ENCODE measurements around the gene LRMDA.

LRMDA gene

DNA sequence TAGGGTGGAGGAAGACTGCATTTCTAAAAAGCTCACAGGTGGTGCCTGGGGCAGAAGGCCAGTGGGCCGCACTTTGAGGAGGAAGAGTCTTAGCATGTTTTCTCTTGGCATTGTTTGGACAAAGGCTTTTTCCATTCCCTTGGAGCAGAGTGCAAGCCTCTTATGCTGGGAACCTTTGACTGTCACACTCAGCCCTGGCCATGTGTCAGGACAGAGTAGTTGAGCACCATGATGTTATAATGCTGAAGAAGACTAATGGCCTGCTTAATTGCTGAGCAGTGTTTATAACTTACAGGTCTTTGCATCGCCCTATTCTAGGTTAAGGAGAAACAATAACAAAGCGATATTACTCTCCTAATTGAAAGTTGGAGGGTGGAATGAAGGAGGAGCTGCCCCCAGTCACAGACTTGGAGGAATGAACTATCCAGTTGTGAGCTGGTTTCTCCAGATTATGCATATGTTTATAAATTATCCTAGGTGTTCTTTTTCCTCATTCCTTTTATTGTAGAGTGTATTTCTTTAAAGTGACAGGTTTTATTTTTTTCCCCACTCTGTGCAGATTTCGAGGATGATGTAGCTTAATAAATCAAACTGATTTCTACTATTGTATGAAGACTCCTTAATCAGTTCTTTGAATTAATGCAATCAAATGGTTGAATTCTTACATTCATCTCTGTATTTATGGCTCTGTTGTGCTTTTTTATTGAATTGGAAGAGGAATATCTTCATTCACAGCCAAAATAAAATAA lies 767.0 kb downstream of the LRMDA start:
- DNase-seq: no peak

DNA sequence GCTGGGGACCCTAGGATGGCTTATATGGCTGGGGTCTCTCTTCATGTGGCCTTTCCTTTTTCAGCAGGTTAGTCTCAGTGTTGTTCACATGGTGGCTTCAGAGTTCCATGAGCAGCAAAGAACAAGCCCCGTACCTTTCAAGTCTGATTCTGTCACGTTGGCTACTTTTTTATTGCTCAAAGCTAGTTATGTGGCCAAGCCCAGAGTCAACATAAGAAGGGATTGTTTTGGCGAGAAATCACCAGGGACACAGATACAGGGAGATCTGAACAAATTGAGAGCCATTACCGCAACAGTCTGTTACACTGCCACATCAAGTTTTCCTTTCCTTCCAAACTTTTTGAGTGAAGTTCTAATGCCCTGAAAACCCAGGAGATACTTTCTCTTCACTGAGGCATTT lies 770.5 kb downstream of the LRMDA start:
- DNase-seq: no peak

DNA sequence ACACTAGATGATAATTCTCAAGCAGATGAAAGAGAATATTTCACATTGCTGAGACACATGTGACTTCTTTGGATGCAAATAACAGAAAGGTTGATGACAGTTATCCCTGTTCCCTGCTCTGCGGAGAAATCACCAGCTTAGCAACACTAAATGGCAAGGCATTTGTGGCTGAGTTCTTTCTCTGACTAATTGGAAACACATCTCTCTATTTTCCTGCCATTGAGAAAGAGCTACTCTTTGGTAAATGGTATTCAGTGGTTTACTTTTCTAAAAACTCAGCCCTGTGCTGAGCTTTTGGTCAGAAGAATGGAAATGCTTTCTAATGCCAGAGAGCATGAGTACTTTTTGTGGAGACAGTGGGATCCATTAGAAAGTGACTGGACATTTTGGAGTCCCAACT lies 771.4 kb downstream of the LRMDA start:
- DNase-seq: no peak

DNA sequence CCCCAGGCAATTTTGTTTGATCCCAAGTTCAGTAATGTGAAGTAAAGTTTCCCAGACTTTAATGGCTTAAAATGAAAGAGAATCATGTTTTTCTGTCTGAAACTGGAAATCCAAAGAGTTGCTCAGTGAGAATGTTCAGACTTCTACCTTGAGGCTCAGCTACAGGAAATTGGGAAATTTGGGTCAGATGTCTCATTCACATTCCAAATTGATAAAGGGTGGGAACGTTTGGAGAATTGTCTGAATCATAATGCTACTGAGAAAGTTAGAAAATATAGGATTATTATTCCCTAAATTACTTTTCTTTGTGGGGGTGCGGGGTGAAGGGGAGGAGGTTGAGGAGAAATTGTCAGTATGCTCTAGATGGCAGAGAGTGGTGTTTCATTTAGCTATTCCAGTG lies 773.9 kb downstream of the LRMDA start:
- no peak for DNase-seq

DNA sequence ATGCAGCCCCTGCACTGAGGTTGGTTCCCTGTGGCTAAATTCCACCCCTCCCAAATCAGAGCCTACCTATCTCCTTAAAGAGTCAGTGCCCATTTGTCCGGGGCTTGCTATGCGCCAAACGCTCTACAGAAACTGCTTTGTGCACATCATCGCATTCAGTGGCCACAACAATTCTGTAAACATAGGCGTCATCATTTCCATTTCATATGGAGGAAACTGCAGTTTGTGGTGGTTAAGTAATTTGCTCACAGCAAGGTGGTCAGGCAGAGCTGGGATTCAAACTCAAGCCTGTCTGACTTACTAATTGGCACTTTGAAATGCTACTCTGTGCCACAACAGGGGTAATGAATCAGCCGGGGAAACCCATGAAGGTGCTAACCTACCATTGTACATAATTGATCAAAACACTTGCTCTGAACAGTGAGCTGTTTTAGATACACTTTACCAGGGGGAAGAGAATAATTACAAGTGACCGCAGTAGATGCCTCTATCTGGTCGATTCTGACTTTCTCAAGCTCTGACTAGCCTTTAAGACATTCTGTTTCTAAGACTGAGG lies 775.5 kb downstream of the LRMDA start:
- DNase-seq: no peak

DNA sequence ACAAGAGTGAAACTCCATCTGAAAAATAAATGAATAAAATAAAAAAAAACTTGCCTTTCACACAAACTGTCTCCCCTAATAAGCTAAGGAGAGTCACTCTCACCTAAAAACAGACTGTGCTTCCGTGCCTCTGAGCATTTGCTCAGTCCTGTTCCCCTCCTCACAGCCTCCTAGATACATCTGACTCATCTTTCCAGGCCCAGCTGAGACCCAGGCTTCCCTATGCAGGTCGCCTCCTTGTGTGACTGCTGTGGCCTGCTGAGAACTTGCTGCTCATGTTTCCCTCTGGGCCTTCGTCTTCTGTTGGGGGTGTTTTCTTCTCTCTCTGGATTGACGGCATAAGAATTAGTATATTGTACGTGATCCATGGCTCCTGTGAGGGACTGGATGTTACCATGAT lies 777.7 kb downstream of the LRMDA start:
- no peak for DNase-seq

DNA sequence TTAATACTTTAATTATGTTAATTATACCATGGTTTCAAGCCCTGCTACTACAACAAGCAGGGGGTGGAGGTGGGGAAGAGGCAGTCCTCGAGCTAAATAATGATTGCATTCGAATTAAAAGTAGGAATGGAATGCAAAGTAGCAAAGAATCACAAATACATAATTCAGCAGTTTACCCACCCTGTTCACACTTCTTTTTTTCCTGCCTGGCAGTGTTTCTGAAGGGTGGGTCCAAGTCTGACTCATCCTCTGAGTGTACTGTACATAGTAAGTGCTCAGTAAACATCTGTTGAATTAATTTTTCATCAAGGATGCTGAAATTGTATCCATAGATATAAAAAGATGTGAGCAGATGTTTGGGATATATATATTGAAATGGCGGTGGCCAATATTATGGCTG lies 778.8 kb downstream of the LRMDA start:
- no peak for DNase-seq

DNA sequence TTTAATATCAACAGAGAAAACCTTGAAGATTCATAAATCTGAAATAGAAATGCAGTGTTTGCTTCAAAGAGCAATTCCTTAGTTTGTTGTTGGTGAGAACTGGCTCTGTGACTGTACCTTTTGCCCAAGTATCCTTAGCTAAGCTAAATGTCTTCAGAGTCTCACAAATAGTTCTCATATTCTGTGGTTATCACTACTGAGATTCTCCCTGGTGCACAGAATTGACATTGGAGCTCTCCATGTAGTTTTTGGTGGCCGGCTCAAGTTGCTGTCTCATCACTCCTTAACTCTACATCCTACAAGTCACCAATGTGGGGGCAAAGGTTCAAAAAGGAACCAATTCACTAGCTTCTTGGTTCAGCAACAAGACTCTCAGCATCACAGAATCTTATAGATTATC lies 780.3 kb downstream of the LRMDA start:
- no peak for DNase-seq

DNA sequence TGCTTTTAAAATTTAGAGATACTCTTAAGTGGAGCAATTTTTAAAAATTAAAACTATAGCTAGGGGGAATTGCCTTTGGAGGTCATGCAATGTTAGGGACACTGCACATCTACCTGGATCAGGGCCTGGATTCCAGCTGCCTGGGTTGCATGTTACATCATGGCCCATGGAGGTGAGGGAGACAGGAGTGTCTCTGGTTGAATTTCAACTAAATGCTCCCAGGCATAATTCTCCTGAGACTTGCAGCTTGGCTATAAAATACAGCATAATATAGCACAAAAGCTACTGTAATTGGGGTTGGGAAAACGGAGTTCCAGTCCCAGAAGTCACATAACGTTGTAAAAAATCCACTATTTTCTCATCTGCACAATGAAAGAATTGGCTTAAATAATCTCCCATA lies 782.5 kb downstream of the LRMDA start:
- no peak for DNase-seq

DNA sequence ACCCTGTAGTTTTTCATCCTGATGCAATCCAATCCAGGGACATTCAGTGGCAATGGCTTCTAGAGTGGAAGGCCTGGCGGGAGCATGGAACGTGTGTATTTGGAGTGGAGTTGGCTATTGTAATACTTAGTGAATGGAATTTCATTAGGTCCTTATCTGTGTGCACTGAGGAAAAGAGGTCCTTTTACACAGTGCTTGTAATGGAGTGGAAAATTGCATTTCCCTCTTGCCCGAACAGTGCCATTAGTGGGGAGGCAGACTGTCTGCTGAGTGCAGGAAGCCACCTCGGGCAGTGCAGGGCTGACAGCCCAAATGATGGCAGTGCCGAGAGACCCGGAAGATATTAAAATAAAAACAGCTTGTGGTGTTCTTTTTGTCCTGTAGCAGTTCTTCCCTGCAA lies 786.6 kb downstream of the LRMDA start:
- DNase-seq: no peak

DNA sequence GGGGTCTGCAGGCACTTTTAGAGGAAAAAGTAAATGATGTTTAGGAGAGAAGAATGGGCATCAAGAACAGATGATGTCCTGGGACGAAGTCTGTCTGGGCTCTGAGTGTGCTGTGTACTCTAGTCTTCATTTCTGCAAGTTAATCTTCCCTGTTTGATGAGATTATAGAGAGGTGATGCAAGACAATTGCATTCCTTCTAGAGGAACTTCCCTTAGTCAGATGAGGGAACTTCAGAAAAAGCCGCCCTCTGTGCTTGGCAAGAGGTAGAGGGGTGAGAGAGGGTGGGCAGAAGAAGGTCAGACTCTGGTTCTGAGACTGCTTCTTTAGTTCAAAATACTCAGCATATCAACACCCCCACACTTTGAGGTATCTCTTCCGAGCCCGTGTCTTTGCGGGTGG lies 797.9 kb downstream of the LRMDA start:
- DNase-seq: no peak

DNA sequence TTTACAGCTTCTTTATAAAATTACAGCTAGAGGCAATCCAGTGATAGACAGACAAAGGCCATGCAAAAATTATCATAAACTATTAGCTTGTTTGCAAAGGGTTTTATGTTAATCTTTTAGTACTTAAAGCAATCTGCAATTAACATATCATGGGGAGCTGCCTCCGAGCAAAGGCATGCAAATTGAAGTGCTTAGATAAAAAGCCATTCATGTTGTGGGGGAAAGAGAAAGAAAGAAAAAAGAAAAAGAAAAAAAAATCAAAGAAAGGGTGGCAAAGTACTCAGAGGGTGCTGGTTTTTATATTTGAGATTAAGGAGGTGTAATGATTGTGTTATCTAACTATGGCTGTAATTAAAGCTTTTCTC lies 799.5 kb downstream of the LRMDA start:
- DNase-seq: no peak

DNA sequence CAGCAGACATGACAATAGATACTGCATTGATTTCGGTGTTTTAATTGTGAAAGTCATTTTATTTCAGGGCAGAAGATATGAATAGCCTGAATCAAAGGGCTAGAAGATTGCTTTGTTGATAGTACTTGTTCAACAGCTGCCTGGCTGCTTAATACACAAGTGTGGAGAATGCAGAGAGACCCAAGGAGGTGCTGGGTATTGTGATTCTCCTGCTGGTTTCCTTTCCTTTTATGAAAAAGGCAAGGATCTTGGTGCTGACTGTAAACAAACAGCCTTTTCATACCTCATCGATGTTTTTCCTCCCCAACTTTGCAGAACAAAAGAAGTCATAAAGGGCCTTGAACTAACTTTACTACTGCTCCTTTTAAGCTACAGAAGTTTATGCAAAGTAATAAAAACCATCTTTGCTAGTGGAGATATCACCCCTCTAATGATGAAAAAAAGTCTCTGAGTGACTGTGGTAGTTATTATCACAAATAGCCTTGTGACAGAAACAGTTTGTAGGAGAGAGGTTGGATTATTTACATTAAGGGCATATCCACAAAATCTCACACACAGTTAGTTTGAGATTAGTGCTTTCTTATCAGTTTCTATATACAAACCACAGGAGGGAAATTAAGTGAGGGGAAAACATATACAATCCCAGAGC lies 800.0 kb downstream of the LRMDA start:
- DNase-seq: no peak

DNA sequence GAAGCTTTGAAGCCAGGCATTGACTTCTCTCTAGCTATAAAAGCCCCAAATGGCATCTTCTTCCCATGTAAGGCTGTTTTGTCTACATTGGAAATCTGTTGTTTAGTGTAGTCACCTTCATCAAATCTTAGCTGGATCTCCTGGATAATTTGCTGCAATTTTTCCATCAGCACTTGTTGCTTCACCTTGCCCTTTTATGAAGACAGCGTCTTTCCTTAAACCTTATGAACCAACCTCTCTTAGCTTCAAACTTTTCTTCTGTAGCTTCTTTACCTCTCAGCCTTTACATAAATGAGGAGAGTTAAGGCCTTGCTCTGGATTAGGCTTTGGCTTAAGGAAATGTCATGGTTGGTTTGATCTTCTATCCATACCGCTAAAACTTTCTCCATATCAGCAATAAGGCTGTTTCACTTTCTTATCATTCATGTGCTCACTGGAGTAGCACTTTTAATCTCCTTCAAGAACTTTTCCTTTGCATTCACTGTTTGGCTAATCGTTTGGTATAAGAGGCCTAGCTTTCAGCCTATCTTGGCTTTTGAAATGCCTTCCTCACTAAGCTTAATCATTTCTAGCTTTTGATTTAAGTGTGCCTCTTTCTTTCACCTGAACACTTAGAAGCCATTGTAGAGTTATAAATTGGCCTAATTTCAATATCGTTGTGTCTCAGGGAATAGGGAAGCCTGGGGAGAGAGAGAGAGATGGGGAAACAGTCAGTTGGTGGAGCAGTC lies 803.2 kb downstream of the LRMDA start:
- no peak for DNase-seq

DNA sequence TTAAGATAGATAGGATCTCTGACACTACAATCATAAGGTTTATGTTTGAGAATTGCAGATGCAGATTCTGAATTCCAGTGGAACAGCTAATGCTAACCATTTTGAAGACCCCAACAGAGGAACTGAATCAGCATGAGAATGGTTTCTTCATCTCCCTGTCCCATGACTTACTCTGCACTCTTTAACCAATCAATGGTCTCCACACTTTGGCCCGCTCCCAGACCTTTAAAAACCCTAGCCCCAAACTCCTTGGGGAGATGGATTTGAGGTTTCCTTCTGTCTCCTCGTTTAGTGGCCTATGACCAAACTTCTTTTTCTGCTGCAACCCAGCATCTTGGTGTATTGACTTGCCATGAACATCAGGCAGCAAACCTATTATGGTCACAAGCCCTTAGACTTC lies 804.9 kb downstream of the LRMDA start:
- no peak for DNase-seq

DNA sequence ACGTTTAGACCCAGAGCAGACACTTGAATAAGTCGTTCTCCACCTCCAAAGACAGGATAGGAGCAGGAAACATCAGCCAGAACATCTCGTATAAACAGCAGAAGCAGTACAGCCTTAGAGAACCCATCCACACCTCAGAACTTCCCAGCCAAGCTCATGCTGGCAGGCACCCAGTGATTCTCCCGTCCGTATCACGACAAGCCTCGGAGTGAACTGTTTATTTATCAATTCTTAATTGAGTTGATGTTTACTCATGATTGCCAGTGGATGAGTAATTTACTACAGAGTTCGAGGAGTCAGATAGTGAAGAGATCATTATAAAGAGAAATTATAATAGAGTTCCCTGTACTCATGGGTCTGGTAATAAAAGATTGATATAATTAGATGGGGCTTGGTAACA lies 811.5 kb downstream of the LRMDA start:
- no peak for DNase-seq

DNA sequence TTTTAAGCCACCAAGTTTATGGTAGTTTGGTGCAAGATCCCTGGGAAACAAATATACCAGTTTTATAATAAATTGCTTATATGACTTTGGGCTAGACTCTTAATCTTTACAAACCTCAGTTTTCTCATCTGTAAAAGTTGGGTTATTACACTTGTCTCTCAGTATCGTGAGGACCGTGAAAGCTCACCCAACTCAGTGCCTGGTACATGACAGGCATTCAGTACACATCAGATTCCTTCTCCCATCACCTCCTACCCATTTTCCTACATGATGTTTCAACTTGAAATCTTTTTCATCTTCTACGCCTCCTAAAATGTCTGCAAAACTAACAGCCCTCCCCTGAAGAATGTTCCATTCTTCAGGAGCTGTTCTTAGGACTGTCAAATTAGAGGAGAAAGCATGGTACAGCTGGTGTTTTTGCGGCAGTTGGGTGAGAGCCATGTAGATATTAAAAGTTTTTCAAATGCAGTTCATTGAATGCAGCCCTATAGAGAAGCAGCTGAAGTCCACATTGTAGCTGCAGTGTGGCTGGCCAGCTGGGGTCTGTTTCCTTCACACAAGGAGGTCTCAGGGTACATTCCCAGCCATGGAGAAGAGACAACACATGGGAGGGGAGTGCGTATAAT lies 812.8 kb downstream of the LRMDA start:
- DNase-seq: no peak

DNA sequence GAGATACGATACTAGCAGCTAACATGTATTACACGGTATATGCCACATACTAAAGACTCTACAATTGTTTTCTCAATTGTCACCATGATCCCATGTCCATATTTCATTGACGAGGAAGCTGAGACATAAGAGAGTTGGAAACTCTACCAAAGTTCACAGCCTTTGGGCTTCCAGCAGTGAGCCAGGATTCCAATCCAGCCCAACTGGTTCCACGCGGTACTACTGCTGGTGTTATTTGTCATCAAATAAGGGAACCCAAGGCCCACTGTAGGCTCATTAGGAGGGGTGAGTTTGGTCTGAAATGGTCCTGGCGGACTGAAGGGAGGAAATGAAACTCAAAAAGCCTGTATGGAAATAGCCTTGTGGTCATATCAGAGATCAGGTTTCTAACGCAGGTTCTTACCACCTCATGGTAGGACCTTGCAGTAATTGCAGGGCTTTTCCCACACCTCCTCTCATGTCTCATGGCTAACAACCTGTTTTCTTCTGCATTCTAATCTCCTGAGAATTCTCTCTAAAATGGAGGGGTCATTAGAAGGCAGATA lies 814.6 kb downstream of the LRMDA start:
- no peak for DNase-seq

DNA sequence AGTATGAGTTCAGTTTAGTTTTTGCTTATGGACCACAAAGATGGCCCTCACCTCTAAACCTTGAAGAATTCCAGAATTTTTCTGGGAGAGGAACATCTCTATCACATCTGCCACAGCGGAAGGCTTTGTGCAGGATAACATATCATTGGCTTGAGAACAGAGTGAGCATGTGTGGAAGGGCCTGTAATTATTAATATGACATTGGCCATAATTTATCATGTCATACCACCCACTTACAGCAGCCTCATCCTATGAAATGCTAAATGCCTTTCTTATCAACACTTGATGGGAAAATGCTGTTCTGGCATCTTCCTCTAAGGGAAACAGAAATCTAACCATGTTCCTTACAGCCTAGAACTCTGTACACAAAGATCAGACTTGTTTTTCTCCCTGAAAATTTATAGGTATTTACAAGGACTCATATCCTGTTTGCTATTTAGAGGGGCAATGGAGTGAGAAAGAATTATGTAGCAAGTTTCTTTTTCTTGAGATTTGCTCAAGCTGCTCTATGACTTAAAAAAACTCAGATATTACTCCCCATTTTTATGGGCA lies 817.3 kb downstream of the LRMDA start:
- DNase-seq: no peak

DNA sequence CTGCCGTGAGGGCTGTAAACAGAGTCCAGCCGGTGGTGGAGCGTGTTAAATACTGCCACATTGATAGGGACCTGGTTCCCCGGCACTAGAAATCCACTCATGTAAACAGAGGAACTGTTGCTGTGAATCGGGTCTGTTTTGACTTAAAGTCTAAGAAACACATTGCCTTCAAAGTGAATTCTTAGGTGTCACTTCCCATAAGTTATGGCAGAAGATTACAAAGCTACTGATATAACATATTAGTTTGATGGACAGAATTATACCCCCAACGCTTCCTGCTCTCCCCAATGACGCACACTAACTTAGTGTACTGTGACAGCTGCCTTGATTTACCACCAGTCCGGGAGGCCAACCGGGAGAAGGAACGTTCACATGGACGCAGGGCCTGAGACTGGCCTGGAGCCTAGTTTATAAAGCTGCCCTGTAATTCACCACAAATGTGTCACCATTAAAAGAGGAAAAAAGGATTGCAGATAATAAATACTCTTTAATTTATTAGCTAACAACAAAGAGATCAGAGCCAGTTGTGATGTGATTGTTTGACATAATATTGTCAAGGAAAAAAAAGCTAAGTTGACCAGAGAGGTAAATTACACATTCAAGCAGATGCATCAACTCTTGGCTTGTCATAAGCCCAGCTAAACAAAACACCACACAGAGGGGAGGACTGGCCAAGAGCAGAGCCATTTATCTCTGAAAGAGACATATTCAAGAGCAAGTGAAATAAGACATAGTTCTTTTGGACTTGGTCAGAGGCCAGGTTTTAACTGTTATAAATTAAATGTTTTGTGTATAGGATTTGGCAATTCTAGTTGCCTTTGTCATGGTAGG lies 820.6 kb downstream of the LRMDA start:
- DNase-seq: no peak

DNA sequence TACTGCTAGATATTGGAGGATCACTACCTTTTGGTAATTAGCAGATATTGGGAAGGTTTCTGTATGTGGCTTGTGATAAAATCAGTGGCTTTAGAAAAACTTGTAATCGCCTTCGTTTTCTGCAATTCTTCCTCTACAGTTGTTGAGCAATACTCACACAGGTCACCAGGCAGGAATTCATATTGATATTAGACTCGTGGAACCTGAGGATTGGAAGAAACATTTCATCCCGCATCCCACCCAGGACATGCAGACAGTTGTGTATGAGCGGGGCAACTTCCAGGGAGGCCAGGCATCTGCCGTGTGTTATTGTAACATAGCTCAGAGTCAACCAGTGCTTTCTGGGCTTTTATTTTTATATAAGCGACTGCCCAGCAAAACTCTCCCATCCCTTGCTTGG lies 821.3 kb downstream of the LRMDA start:
- no peak for DNase-seq

DNA sequence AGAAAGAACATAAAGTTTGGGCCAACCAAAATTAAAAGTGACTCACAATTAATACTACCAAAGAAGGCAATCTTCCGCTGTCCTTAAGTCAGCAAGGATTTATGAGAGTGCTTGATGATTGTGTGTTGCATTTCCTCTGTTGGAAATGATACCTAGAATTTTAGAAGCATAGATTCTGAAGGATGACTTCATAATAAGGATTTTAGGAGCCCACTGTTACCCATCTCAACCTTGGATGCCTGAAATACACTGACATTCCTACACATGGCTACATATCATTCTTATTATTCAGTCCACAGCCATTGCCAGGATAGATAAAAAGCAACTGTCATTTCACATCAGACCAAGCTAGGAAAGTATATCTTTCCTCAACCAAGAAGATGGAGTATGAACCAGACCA lies 823.8 kb downstream of the LRMDA start:
- DNase-seq: no peak

All from hippocampal formation (tissue), 2 donors.